ENCODE data around the gene ZSCAN30.

Gene ZSCAN30

GRCh38 chr18:35278085-35278484 is 11.9 kb downstream of the ZSCAN30 start:
- Histone ChIP-seq H3K4me2 (ENCODE audit: low read length) (no peak overlapping the region), H3K27ac (ENCODE audit: low read depth, low read length, poor library complexity, severe bottlenecking) (no peak overlapping the region), H3K9ac (ENCODE audit: low read length) (no peak overlapping the region), H3K9me2 (ENCODE audit: low read depth, low read length) (no peaks in the 10 kb centered on the region), H3K36me3 (ENCODE audit: insufficient read depth, low read length) (peaks cover 8% of the 10 kb centered on the region), H3F3A (ENCODE audit: insufficient read depth, low read length) (no peaks in the 10 kb centered on the region), H4K20me1 (ENCODE audit: insufficient read depth, low read length) (no peaks in the 10 kb centered on the region), H3K4me1 (ENCODE audit: insufficient read depth, low read length, severe bottlenecking) (no peaks in the 10 kb centered on the region), H3K9me3 (ENCODE audit: low read length) (peaks cover 25% of the 10 kb centered on the region; the same call in 1 of the 2 replicates), H3K4me3 (ENCODE audit: low read depth, low read length, poor library complexity, severe bottlenecking) (no peak overlapping the region), H3K27me3 (ENCODE audit: insufficient read depth, low read length) (no peaks in the 10 kb centered on the region), H2AFZ (ENCODE audit: low read length) (no peak overlapping the region), H3K79me2 (ENCODE audit: insufficient read depth, low read length) (no peaks in the 10 kb centered on the region)
- no peak for TF ChIP-seq CTCF (IDR thresholded peaks at IDR 0.05; ENCODE audit: low read length)

- H2AFZ ChIP-seq (ENCODE audit: low read length): no peak overlapping the region
- no peaks in the 10 kb centered on the region for H3F3A ChIP-seq (ENCODE audit: insufficient read depth, low read length)
- H3K27me3 ChIP-seq (ENCODE audit: insufficient read depth, low read length): no peaks in the 10 kb centered on the region
- no peaks in the 10 kb centered on the region for H4K20me1 ChIP-seq (ENCODE audit: insufficient read depth, low read length)
- no peak overlapping the region for H3K4me2 ChIP-seq (ENCODE audit: low read length)
- no peaks in the 10 kb centered on the region for H3K9me2 ChIP-seq (ENCODE audit: low read depth, low read length)
- no peak overlapping the region for H3K9ac ChIP-seq (ENCODE audit: low read length)
- no peak overlapping the region for H3K4me3 ChIP-seq (ENCODE audit: low read depth, low read length, poor library complexity, severe bottlenecking)
- TF ChIP-seq CTCF (IDR thresholded peaks at IDR 0.05; ENCODE audit: low read length) (no peak), EZH2 (IDR thresholded peaks at IDR 0.05; ENCODE audit: borderline replicate concordance, low read length) (no peak)
- peaks cover 7% of the 10 kb centered on the region; the same call in 1 of the 2 replicates for H3K36me3 ChIP-seq (ENCODE audit: insufficient read depth, low read length)
- H3K27ac ChIP-seq (ENCODE audit: low read depth, low read length, poor library complexity, severe bottlenecking): no peak overlapping the region
- no peaks in the 10 kb centered on the region for H3K4me1 ChIP-seq (ENCODE audit: insufficient read depth, low read length, severe bottlenecking)
- H3K79me2 ChIP-seq (ENCODE audit: insufficient read depth, low read length): no peaks in the 10 kb centered on the region
- H3K9me3 ChIP-seq (ENCODE audit: low read length): peaks cover 25% of the 10 kb centered on the region; the same call in 1 of the 2 replicates
Observed at GRCh38 chr18:35277633-35278032, 12.4 kb downstream of the ZSCAN30 start.

GRCh38 chr18:35276267-35276666 is 13.8 kb downstream of the ZSCAN30 start:
- Histone ChIP-seq H3K4me1 (ENCODE audit: insufficient read depth, low read length, severe bottlenecking) (no peaks in the 10 kb centered on the region), H3F3A (ENCODE audit: insufficient read depth, low read length) (no peaks in the 10 kb centered on the region), H3K27ac (ENCODE audit: low read depth, low read length, poor library complexity, severe bottlenecking) (no peak overlapping the region), H3K27me3 (ENCODE audit: insufficient read depth, low read length) (no peaks in the 10 kb centered on the region), H3K36me3 (ENCODE audit: insufficient read depth, low read length) (no peaks in the 10 kb centered on the region), H3K79me2 (ENCODE audit: insufficient read depth, low read length) (no peaks in the 10 kb centered on the region), H4K20me1 (ENCODE audit: insufficient read depth, low read length) (no peaks in the 10 kb centered on the region), H2AFZ (ENCODE audit: low read length) (no peak overlapping the region), H3K9me2 (ENCODE audit: low read depth, low read length) (no peaks in the 10 kb centered on the region), H3K9me3 (ENCODE audit: low read length) (peaks cover 17% of the 10 kb centered on the region; the same call in 1 of the 2 replicates), H3K4me3 (ENCODE audit: low read depth, low read length, poor library complexity, severe bottlenecking) (no peak overlapping the region), H3K4me2 (ENCODE audit: low read length) (no peak overlapping the region), H3K9ac (ENCODE audit: low read length) (no peak overlapping the region)
- no peak for TF ChIP-seq EZH2 (IDR thresholded peaks at IDR 0.05; ENCODE audit: borderline replicate concordance, low read length)
- TF ChIP-seq CTCF (IDR thresholded peaks at IDR 0.05; ENCODE audit: low read length): no peak

Data from OCI-LY1 (cell line).